NCI-H1436 treated with DMSO at 0.1 percent for 48 hours (cell line): ENCODE measurements around the gene CYB5B.
"Not testable (repeated sequence)": the region's sequence is repeated elsewhere in the genome, so short reads cannot be mapped to it uniquely, and the experiment has no call there.

Experiments used
- DNase-seq: peaks from one replicate; lab custom pipeline; 2025; lab: John Stamatoyannopoulos, UW

The CYB5B gene

DNA sequence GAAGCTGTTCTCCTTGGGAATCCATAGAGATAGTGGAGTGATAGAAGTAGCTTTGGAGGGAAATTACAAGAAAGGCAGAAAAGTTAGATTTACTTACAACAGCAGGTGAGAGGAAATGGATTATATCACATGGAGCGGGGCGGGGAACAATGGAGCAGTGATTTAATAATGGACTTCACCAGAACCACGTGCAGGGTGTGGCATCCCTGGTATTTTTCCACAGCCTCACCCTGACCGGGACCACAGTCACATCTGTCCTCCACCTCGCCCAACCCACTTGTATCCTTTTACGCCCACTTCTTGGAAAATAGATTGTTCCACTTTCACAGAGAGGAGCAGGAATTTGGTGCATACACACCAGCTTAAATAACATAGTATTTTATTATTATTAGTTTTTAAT lies 15.9 kb upstream of the CYB5B start:
- DNase-seq = no peak

DNA sequence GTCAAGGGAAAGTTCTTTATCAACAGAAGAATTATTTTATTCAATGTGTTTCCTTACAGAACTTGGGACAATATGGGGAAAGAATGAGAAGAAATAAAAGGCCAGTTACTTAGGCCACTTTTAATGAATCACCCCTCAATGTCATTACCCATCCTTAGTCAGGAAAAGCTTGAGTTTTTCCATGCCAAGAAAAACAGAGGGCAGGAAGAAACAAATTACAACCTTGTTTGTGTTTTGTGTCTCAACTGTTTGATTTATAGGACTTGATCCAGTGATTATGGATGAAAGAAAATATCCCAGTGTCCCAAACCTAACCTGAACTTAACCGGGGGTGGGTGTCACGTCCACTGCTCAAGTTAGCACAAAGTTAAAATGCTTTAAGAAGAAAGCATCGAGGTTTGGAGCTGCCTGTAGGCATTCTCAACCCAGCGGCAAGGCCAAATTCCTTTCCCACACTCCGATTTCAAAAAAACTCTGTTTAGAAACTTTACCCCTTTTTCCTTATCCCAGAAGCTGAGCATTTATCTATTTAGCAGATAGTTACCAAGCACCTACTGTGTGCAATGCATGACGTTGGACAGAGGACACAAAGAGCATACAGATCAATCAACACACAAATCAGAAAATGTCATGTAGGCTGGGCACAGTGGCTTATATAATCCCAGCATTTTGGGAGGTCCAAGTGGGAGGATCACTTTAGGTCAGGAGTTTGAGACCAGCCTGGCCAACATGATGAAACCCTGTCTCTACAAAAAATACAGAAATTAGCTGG lies 14.0 kb upstream of the CYB5B start:
- DNase-seq = no peak

DNA sequence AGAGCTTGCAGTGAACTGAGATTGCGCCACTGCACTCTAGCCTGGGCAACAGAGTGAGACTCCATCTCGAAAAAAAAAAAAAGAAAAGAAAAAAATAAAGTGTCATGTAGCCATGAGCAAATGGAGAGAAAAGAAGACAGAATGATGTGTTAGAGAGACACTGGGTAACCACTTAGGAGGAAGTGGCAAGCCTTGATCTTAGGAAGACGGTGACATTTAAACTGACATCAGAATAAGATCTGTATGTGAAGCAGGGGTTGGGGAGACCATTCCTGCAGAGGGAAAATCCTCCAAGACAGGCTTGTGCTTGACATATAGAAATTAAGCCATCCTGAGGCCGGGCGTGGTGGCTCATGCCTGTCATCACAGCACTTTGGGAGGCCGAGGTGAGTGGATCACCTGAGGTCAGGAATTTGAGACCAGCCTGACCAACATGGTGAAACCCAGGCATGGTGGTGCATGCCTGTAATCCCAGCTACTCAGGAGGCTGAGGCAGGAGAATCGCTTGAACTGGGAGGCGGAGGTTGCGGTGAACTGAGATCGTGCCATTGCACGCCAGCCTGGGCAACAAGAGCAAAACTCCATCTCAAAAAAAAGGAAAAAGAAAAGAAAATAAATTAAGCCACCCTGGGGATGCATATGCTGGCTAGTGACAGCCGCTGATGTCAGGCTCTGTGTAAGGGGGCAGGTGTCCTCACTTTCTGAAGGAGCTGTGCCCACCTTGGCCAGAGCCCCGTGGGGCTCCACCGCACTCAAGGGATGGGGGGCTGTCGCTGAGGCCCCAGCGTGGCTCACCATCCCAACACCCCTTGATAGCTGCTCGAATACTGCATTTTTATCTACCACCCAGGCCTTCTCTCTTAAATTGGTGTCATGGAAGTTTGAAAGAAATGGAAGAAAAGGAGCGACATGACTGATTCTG lies 13.1 kb upstream of the CYB5B start:
- DNase-seq = no peak

DNA sequence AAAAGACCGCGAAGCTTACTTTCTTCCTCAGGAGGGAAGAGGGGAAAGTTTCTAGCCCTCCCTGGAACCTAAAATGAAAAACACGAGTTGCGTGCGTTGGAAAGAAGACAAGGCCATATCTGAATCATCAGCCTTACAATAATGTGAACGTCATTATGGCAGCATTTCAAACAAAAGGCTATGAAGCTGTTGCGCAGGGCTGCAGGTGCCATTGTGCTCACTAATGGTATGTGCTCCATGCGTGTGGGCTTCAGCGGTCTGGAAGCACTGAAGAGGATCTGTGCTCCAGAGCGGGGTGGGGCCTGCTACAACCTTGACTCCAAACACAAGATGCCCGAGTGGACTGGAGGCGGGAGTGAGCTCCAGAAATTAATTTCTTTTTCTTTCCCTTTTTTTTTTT lies 12.1 kb upstream of the CYB5B start:
- DNase-seq = no peak

DNA sequence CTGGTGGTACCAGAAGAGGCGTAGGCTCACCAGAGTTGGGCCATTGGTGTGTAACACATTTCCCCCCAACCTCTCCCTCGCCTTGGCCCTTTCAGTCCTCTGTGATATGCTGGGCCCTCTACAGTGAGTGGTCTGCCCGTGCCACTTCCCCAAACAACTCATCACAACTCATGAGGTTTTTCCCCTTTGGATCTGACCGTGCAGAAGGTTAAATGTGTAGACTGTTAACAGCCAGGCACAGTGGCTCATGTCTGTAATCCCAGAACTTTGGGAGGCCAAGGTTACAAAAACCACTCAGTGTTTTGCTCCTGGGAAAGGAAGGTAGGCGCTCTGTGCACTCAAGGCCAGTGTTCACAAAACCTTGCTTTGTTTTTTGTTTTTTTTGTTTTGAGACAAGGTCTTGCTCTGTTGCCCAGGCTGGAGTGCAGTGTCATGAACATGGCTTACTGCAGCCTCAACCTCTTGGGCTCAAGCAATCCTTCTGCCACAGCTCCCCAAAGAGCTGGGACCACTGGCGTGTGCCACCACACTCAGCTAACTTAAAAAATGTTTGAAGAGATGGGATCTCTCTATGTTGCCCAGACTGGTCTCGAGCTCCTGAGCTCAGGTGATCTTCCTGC lies 11.3 kb upstream of the CYB5B start:
- DNase-seq = no peak

DNA sequence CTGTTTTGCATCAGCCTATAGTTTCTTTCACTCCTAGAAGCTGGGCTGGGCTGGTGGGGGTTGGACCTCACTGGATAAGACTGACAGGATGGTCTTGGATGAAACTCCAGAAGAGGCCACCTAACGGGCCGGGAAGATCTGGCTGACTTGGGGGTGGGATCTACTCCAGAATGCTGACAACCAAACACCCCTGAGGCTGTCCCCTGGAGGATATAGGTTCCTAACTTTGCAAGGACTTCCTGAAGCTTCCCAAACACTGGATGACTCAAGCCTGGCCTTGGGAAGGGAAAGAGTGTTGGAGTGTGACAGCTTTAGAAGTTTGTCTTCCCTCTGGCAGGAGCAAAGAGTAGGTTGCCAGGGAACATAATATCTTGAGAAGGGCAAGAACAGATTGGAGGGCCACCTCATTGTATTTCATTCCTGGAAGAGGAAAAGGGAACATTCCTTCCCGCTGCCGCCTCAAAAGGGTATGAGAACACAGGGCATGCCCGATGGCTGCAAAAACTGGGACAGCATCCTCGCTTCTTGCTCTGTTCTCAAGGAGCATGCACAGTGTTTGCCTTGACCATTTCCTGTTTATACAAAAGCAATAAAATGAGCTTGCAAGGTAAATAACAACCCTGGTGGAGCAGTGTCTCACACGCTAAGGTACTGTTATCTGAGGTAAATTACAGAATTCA lies 6.8 kb upstream of the CYB5B start:
- DNase-seq = no peak

DNA sequence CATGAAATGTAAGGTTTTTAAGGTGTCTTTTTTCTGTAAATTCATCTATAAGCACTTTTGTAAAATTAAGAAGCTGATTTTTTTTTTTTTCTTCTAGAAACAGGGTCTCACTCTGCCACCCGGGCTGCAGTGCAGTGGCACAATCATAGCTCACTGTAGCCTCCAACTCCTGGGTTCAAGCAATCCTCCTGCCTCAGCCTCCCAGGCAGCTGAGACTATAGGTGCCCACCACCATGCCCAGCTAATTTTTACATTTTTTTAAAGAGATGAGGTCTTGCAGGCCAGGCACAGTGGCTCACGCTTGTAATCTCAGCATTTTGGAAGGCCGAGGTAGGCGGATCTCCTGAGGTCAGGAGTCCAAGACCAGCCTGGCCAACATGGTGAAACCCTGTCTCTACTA lies 4.5 kb upstream of the CYB5B start:
- DNase-seq = no peak

DNA sequence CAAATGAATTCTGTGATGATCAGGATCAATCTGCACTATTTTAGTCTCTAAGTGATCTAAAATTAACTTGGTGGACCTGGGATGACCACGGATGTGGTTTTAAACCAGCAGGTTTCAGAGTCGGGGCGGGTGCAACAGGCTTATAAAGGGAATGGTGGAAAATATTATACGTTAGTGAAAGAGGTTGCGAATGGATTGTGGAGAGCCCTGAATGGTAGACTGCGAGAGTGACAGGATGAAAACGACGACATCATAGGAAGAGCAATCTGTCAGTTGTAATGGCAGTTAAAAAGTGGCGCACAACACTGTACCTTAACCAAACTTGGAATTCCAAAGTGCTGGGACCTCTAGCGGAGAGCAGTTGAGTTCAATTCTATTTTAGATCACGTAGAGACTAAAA lies 1.2 kb upstream of the CYB5B start:
- DNase-seq = no peak

DNA sequence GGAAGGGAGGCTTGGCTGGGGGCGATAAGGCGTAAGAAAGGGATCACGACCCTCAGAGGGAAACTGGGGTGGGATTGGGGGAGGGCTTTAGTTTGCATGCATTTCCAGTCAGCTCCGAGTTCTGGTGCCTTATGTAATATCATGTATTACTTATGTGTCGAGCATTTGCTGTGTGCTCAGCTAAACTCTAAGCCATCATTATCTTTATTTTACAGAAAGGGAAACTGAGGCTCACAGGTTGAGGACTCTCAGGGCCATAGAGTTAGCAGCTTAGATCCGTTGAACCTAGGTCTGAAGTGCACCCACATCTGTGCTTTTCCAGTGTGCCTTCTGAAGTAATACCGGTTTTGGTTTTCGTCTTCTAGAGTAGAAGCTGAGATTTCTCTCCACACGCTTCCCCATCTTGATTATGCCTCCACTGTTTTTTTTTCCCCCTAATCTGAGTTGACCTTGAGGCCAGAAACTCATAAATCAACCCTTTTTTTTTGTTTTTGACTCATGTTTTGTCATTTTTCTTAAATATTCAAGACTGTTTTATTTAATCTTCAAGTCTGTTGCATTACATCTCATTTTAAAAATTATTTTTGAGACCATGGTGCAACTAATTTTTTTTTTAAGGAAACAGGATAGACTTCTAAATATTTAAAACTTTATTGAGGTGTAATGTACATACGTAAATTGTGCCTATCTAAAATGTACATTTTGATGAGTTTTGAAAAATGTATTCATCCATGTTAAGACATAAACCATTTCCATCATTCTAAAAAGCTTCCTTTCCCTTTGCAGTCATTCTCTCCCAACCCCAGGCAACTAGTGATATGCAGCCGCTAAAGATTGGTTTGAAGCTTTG lies 741 bp downstream of the CYB5B start:
- DNase-seq = no peak

DNA sequence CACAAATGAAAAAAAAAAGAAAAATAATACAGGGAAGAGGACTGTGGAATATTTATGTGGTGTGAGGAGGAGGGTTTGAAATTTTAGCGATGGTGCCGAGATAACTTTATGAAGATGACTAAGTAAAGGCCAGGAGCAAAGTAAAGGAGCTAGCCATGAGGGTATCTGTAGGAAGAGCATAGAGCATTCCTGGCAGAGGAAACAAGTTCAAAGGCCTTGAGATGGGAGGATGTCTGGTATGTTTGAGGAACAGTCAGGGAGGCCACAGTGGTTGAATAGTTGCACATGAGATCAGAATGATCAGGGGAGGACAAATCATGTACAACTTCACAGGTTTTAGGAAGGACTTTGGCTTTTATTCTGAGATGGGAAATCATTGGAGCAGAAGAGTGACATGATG lies 4.2 kb downstream of the CYB5B start:
- DNase-seq = no peak

DNA sequence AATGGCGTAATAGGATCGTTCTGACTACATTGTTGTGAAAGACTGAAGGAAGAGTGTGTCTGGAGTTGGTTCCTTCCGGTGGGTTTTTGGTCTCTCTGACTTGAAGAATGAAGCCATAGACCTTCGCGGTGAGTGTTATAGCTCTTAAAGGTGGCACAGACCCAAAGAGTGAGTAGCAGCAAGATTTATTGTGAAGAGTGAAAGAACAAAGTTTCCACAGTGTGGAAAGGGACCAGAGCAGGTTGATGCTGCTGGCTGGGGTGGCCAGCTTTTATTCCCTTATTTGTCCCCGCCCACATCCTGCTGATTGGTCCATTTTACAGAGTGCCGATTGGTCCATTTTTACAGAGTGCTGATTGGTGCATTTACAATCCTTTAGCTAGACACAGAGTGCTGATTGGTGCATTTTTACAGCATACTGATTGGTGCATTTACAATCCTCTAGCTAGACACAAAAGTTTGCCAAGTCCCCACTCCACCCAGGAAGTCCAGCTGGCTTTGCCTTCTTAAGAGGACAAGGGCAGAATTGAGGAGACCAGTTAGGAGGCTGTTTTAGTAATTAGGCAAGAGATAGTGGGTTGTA lies 4.7 kb downstream of the CYB5B start:
- not testable (repeated sequence) for DNase-seq

DNA sequence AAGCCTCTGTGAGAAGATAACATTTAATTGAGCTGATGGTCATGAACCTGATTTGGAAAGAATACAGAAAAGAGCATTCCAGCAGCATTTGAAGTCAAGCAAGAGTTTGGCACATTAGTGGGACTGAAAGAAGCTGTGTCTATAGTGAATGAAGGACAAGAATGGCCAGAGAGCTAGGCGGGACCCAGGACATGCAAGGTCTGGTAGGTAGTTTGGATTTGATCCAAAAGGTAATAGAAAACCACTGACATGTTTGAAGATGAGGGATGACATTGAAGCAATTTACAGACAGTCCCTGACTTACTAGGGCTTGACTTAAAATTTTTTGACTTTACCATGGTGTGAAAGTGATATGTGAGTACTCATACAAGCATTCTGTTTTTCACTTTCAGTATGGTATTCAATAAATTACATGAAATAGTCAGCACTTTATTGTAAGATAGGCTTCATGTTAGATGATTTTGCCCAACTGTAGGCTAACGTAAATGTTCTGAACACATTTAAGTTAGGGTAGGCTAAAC lies 7.6 kb downstream of the CYB5B start:
- DNase-seq = no peak

DNA sequence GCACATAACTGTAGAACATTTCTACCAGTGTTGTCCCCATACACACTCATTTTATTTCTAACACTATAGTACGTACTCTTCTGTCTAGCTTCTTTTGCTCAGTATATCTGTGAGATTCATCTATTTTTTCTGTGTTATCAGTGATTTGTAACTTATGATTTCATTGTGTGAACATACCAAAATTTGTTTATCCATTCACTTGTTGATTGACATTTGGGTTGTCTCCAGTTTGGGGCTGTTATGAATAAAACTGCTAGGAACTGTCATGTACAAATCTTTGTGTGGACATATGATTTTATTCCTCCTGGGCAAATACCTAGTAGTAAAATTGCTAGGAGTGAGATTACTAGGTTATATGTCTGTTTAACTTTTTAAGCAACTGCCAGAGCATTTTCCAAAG lies 9.6 kb downstream of the CYB5B start:
- no peak for DNase-seq

DNA sequence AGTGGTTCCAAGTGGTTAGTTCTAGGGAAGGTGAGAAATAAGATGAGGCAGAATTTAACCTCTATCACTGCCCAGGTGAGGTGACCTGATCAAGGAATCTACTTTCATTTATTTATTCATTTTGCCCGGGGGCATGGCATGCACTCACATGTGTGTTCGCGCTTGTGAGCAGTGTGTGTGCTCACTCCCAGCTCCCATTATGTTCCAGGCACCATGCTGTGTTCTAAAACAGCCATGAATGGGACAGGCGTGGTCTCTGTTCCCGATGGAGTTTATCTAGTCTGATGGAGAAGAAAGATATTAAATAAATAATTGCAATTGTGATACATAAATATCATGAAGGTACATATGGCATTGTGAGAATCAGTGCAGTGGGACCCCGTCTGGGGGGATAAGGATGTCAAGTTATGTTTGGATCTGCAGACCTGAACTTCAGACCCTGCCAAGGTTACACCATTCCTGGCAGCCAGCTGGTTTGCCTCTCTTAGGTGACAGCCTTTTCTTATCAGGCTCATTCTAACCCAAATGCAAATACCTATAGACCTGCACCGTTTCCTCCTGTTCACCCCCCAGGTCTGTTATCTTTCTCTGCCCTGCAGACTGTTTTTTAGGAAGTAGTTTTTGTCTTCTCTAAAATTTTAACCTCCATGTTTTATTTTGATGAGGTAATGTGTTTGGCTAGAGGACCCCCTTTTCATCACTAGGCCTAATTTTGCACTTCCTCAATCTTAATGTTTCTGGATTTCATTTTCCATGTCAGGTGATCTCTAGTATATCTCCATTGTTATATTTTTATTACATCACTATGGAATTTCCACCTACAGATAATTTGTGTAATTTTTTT lies 11.8 kb downstream of the CYB5B start:
- DNase-seq = no peak

DNA sequence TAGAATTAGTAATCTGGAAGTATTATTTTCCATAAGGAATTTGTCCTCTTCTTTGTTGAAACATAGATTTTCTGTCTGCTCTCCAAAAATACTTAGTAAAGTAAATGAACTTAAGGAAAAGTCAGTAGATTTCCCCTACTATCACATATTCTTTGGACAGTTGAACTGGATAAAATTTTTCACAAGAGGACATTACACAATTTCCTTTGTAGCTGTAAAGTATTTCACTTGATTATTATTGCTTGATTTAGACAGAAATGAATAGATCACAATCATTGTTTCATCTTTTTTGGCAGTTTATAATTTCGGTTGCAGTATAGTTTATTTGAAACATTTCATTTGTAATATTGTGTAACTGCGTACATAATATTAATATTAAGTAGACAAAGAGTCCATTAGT lies 12.5 kb downstream of the CYB5B start:
- DNase-seq = no peak

DNA sequence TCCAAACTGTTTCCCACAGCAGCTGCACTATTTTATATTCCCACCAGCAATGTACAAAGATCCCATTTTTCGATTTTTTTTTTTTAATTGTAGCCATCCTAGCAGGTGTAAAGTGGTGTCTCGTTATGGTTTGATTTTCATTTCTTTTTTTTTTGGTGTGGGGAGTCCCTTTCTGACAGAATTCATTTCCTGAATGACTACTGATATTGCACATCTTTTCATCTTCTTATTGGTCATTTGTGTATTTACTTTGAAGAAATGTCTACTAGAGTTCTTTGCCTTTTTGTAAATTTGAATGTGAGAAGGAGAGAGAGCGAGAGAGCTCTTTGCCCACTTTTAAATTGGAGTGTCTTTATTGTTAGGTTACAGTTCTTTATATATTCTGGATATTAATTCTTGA lies 14.0 kb downstream of the CYB5B start:
- no peak for DNase-seq

DNA sequence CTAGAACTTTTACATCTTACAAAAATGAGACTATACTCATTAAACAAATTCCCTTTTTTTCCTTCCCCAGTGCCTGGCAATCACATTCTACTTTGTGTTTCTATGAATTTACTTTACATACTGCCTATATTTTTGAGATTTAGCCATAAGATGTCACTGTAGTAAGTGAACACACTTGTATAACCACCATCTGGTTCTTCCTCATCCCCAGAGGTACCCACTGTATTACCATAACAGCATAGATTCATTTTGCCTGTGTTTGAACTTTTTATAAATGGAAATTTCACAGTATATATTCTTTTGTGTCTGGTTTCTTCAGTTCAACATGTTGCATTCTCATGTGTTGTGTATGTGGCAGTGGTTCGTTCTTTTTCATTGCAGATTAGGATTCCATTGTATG lies 15.8 kb downstream of the CYB5B start:
- no peak for DNase-seq

DNA sequence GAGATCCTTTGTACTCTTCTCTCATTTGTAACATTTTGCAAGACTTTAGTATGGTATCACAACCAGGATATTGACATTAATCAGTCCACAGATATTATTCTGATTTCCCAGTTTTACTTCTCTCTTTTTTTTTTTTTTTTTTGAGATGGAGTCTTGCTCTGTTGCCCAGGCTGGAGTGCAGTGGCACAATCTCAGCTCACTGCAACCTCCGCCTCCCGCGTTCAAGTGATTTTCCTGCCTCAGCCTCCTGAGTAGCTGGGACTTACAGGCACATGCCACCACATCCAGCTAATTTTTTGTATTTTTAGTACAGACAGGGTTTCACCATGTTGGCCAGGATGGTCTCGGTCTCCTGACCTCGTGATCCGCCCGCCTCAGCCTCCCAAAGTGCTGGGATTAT lies 16.6 kb downstream of the CYB5B start:
- DNase-seq = not testable (repeated sequence)

DNA sequence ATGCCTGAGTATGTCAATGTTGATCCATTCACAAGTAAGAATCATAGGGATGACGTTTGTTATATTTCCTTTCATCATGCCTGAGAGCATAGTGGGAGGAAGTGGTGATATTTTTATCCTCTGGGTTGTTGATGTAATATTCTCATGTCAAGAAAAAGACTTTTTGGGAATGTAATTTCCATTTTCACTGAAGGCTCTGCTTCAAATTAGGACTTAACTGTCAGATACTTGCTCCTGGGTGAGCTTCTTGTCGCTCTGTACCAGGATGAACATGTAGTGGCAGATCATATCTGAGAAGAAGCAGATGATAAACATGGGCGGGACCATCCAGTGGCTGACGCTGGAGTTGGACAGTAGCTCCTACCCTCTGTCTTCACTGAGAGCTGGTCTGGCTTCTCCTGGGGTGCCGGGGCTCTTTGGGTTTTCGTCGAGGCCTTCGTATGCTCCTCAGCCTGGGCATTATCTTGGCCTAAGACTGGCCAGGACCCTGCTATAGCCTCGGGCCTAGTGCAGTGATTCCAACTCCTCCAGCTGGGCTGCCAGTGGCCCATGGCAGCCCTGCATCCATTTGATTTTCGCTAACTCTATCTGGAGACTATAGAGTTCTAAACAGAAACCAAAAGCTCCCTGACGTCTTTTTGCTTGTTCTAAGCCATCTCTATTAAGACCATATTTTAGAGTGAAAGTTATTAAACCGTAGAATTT lies 19.7 kb downstream of the CYB5B start:
- DNase-seq = no peak
